GM12865 (cell line): Measurements from ENCODE around the gene FRS2.

Experiments used
- DNase-seq: peaks from one replicate; pipeline ENCODE4 v3.0.0; 2010; ENCODE audit warnings: low read depth
- H3K4me3 ChIP-seq: 2 replicates; pipeline ENCODE4 v1.5.1; 2011; ENCODE audit warnings: mild to moderate bottlenecking, low read depth, low read length, control low read depth
- TF ChIP-seq, protein P1 (sequence below): IDR thresholded peaks from 2 replicates; pipeline ENCODE4 v1.5.1; 2011; ENCODE audit warnings: low read length, control low read depth, low read depth, inconsistent platforms; ENCODE audit not compliant: insufficient read depth; ENCODE audit errors: missing control alignments

The FRS2 gene

DNA sequence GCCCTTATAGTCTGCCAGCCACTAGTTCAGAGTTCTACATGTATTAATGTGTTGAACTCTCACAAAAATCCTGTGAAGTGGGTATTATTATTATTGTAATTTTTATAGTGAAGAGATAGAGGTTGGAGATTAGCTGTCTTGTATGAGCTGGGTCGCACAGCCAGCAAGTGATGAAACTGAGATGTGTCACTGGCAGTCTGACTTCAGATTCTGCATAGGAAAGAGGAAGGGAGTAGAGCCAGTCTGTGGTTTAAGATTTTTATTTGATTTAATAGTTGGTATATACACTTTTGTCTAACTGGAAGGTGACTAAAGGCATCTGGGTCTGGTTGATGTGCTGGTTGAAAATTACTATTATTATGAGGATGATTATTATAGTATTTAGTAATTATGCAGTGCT is 5.8 kb upstream of the FRS2 start:
- no peak overlapping the region for H3K4me3 ChIP-seq
- TF ChIP-seq, protein P1, sequence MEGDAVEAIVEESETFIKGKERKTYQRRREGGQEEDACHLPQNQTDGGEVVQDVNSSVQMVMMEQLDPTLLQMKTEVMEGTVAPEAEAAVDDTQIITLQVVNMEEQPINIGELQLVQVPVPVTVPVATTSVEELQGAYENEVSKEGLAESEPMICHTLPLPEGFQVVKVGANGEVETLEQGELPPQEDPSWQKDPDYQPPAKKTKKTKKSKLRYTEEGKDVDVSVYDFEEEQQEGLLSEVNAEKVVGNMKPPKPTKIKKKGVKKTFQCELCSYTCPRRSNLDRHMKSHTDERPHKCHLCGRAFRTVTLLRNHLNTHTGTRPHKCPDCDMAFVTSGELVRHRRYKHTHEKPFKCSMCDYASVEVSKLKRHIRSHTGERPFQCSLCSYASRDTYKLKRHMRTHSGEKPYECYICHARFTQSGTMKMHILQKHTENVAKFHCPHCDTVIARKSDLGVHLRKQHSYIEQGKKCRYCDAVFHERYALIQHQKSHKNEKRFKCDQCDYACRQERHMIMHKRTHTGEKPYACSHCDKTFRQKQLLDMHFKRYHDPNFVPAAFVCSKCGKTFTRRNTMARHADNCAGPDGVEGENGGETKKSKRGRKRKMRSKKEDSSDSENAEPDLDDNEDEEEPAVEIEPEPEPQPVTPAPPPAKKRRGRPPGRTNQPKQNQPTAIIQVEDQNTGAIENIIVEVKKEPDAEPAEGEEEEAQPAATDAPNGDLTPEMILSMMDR, result no peak
- DNase-seq, result no peak

- no peak for DNase-seq
- no peak overlapping the region for H3K4me3 ChIP-seq
- TF ChIP-seq, protein P1, result no peak
These were observed 3.3 kb upstream of the FRS2 start for GRCh38 chr12:69466867-69467266.

- H3K4me3 ChIP-seq, result no peak overlapping the region
- no peak for DNase-seq
- TF ChIP-seq, protein P1, result no peak
These were observed 2.8 kb upstream of the FRS2 start for GRCh38 chr12:69467366-69467765.

- no peak overlapping the region for H3K4me3 ChIP-seq
- DNase-seq, result no peak
- TF ChIP-seq, protein P1, result no peak
These were observed 1.8 kb upstream of the FRS2 start for GRCh38 chr12:69468237-69469026.

- peak overlapping the region; percentile 76 for H3K4me3 ChIP-seq
- DNase-seq, result no peak
- TF ChIP-seq, protein P1, result no peak
These were observed 367 bp upstream of the FRS2 start for GRCh38 chr12:69469854-69470188.

DNA sequence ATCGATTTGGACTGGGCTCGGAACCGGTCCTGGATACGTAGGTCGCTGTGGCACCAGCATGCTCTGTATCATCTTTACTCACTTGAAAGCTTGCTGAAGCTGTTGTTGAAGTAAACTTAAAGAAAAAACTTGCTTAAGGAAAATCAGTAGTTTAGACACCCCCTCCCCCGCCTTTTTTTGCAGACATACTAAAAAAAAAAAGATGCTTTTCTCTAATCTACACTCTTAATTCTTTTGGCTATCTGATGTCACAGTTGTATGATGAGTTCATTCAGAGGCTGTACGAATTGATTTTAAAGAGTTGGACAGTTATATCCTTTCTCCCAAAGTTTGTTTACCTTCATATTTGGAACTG is 865 bp downstream of the FRS2 start:
- H3K4me3 ChIP-seq, result peak overlapping the region; percentile 76
- TF ChIP-seq, protein P1, result no peak
- no peak for DNase-seq
